Retinal pigment epithelial cell (primary cell): Measurements from ENCODE around the gene ZBTB8A.

Experiments used
- DNase-seq: peaks from one replicate; pipeline ENCODE4 v3.0.0-alpha.2; 2010; ENCODE audit warnings: low read depth
- H3K4me3 ChIP-seq: 2 replicates; pipeline ENCODE4 v1.5.1; 2011; ENCODE audit warnings: mild to moderate bottlenecking, low read length, control low read depth, moderate library complexity
- TF ChIP-seq, protein P1 (sequence below): conservative IDR thresholded peaks from 2 replicates; pipeline ENCODE4 v1.5.1; 2011; ENCODE audit warnings: low read depth, low read length, control low read depth, inconsistent platforms

ZBTB8A gene

DNA sequence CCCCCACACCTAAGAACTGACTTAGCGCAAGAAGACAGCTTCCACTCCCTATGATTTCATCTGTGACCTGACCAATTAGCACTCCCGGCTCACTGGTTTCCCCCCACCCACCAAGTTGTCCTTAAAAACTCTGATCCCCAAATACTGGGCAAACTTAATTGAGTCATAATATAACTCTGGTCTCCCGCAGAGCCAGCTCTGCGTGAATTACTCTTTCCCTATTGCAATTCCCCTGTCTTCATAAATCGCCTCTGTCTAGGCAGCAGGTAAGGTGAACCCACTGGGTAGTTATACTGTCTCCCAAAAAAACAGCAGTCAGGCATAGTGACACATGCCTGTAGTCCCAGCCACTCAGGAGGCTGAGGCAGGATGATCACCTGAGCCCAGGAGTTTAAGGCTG is 74.2 kb downstream of the ZBTB8A start:
- TF ChIP-seq, protein P1, sequence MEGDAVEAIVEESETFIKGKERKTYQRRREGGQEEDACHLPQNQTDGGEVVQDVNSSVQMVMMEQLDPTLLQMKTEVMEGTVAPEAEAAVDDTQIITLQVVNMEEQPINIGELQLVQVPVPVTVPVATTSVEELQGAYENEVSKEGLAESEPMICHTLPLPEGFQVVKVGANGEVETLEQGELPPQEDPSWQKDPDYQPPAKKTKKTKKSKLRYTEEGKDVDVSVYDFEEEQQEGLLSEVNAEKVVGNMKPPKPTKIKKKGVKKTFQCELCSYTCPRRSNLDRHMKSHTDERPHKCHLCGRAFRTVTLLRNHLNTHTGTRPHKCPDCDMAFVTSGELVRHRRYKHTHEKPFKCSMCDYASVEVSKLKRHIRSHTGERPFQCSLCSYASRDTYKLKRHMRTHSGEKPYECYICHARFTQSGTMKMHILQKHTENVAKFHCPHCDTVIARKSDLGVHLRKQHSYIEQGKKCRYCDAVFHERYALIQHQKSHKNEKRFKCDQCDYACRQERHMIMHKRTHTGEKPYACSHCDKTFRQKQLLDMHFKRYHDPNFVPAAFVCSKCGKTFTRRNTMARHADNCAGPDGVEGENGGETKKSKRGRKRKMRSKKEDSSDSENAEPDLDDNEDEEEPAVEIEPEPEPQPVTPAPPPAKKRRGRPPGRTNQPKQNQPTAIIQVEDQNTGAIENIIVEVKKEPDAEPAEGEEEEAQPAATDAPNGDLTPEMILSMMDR = no peak
- DNase-seq = no peak
- H3K4me3 ChIP-seq = no peak overlapping the region

DNA sequence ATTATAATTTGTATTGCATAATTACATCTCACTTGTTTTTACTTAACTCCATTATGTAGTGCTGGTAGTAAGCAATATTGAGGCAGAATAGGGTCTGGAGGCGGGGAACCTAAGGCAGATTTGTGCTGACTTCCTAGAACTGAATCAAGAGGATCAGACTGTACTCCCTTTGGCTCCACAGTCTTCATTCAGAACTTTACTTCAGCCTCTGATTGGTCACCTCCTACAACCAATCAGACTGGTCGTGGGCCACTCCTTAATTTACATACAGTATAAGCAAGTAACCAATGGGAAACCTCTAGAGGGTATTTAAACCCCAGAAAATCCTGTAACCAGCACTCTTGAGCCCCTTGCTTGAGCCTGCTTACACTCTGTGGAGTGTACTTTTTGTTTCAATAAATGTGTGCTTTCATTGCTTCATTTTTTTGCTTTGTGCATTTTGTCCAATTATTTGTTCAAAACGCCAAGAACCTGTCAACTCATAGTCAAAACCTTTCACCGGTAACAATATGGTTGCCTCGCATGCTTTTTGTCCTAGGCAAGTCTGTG is 79.5 kb downstream of the ZBTB8A start:
- TF ChIP-seq, protein P1 = no peak
- no peak overlapping the region for H3K4me3 ChIP-seq
- no peak for DNase-seq

DNA sequence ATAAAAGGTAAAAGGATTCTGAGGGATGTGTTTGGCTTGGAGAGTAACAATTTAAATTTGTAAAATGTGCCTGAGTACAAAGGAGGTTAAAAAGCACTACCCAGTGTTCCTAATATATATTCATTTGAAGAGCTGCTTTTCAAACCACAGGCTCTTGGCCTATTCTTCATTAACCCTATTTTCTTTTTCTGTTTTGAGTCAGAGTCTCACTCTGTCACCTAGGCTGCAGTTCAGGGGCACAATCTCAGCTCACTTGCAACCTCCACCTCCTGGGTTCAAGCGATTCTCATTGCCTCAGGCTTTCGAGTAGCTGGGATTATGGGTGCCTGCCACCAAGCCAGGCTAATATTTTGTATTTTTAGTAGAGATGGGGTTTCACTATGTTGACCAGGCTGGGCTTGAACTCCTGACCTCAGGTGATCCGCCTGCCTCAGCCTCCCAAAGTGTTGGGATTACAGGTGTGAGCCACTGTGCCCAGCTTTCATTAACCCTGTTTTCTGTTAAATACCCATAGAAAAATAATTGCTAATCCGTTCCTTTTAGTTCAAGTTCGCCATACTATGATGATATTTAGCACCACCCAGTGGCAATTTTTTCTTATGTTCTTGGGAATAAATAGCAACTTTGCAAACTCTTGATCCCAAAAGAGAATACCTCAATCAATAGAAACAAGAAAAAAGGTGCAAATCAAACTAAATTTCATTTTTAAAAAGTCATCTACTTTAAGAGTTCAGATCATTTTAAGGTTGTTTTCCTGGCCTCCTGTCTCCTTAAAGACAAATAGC is 80.7 kb downstream of the ZBTB8A start:
- DNase-seq = no peak
- TF ChIP-seq, protein P1 = peak; percentile 29
- no peak overlapping the region for H3K4me3 ChIP-seq

DNA sequence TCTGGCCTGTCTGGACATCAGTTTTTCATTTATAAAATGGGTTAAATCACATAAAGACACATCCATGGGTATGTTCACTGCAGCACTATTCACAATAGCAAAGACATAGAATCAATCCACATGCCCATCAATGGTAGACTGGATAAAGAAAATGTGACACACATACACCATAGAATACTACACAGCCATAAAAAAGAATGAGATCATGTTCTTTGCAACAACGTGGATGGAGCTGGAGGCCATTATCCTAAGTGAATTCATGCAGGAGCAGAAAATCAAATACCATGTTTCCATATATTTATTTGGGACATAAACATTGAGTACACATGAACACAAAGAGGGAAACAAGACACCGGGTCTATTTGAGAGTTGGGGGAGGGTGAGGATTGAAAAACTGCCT is 83.0 kb downstream of the ZBTB8A start:
- no peak for DNase-seq
- TF ChIP-seq, protein P1 = no peak
- no peak overlapping the region for H3K4me3 ChIP-seq

DNA sequence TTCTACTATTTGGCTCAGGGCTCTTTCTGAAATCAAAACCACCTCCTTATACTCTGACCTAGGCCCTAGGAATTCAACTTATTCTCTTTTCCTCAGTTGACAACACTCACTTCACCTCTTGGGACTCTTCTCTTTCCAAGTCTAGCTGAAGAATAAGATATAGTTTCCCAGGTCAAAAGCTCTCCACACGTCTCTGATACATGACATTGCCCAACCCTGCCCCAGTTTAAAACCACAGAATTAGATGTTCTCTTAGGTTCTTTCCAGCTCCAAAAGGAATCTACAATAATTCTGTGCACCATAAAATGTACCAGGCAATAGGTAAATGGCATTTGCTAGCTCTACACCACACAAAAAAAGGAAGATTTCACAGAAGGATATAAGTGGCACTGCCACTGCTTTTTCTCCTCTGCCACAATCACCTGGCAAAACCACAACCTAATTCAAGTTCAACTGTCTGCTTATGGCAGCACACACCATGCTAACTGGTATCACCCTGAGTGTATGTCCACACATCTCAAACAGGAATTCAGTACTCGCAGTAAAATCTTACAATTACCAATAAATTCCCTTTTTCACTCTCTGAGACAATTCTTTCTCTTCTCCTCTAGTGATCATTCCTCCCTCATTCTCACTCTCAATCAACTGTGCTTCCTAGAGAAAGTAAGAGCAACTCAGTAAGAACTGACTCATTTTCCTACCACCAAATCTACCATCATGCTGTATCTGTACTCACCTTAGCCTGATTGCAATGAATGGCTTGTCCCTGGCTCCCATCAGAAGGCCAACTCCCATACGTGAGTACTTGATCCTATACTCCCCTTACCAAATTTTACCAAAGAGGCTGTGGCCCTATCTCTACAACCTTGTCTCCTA is 83.8 kb downstream of the ZBTB8A start:
- TF ChIP-seq, protein P1 = no peak
- no peak for DNase-seq
- no peak overlapping the region for H3K4me3 ChIP-seq

DNA sequence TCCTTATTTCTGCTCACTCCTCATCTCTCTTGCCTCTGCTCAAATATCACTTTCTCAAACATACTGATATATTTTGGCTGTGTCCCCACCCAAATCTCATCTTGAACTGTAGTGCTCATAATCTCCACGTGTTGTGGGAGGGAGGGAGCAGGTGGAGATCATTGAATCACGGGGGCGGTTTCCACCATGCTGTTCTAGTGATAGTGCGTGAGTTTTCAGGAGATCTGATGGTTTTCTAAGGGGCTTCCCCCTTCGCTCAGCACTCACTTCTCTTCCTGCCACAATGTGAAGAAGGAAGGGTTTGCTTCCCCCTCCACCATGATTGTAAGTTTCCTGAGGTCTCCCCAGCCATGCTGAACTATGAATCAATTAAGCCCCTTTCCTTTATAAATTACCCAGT is 84.5 kb downstream of the ZBTB8A start:
- TF ChIP-seq, protein P1 = no peak
- H3K4me3 ChIP-seq = no peak overlapping the region
- no peak for DNase-seq

DNA sequence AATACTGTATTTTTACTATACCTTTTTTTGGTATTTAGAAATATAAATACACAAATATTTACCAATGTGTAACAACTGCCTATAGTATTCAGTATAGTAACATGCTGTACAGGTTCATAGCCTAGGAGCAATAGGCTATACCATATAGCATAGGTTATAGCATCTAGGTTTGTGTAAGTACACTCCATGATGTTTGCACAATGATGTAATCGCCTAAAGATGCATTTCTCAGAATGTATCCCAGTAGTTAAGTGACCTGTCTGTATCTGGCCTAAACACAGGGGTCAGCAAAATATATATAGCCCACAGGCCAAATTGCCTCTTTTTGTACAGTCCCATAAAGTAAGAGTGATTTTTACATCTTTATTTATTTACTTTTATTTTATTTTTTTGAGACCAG is 86.9 kb downstream of the ZBTB8A start:
- no peak for DNase-seq
- TF ChIP-seq, protein P1 = no peak

More for the DNA sequence above, 86.9 kb downstream of the ZBTB8A start:
- no peak overlapping the region for H3K4me3 ChIP-seq
